HG02642 (cell line): ENCODE measurements around the gene AKR1B1.

ENCODE experiments used
- ATAC-seq: cut with Tn5 transposase; IDR thresholded peaks from one replicate; pipeline ENCODE4 v1.9.1; 2021; ENCODE audit warnings: mild to moderate bottlenecking; ENCODE audit not compliant: unreplicated experiment, poor library complexity

AKR1B1 gene

DNA sequence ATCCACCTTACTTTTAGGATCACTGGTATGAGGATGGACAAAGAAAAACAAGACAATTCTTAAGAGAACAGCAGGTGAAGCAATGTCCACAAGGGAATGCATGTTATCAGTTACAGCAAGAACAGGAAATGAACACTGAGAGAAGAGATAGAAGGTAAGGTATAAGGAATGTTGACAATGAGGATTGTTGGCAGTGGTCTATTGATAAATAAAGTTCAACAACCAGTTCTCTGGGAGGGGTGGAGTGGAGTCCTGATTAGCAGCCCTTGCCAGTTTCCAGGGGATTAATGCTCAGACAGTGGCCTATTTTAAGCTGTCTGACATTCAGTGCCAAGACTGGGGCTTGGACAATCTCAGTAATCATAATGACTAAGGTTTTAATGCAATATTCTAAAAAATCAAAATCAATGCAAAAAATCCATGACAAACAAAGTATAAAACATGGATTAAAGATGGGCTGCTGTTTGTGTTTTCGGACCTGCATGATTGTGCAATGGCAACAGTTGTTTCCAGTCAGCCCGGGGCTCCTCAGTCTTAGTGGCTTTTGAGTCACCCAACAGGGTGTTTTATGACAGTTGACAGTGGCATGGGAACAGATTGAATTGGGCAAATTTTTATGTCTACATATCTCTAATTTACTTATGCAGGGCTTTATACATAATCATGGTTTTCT lies 13.8 kb upstream of the AKR1B1 start:
- no peak for ATAC-seq

DNA sequence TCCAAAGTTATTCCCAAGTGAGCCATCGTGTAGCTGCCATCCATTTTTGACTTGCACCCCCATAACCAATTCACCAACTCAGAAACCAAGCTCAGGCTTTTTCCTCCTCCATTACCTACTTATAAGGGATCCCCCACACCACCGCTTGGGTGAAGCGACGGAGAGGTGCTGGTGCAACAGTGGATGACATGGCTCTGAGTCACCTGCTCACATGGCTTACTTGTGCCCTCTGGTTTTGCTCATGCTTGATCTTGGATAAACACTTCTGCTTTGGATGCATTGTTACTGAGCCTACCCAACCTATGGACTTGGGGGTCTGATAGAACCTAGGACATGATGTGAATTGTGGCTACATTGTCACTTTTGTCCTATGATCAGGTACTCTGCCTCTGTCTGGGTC lies 12.0 kb upstream of the AKR1B1 start:
- no peak for ATAC-seq

DNA sequence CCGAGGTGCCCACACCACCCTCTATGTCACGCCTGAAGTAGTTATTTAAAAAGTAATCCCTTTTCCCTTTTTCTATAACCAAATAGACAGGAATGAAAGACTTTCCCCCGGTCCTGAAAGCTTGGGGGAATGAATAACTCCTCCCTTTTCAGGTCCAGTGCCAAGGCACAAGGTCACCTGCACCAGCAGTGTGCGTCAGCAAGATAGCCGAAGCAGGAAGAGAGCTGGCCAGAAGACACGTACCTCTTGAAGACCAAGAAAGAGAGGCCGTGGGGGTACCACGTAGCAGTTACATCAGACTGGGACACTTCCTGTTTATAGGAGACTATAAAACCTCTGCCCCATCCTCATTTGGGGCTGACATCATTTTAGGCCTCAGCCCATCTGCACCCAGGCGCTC lies 10.7 kb upstream of the AKR1B1 start:
- ATAC-seq, result no peak

DNA sequence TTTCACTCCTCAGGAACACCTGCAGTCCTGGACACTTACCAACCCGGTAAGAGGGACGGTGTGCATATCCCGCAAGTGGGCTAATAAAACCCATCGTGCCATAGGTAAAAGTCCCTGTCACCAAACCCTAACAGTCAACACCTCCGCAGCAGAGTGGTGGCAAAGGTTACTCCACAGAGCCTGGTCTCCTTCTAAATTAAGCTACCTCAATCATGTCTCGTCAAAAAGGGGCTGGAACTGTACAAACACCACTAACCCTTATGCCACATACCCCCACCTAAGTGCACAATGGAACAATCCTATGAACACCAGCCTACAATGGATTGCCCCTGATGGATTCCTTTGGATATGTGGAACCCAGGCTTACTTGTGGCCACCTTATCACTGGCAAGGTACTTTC lies 9.6 kb upstream of the AKR1B1 start:
- ATAC-seq, result no peak

DNA sequence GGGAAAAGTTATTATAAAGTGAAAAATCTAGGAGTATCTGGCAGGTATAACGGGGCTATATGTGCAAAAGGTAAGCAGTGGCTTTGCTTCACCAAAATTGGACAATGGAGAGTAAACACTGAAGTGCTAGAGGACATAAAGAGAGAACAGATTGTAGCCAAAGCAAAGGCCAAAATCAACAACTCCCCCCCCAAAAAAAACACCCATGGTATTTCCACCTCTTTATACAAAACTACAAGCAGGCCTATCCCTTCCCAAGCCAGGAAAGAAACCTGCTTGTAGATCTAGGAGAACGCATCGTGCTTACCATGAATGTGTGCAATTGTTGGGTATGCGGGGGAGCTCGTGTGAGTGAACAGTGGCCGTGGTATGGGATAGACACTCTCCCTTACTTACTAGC lies 9.2 kb upstream of the AKR1B1 start:
- no peak for ATAC-seq

DNA sequence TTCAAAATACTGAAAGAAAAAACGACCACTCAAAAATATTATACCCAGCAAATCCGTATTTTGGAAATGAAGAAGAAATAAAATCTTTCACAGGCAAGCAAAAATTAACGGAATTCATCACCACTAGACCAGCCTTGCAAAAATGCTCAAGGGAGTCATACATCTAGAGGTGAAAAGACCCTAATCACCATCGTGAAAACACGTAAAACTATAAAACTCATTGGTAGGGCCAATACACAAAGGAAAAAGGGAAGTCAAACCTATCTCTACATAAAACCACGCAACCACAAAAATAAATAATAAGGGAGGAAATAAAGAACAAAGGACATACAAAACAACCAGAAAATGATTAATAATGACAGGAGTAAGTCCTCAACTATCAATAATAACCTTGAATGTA lies 6.6 kb upstream of the AKR1B1 start:
- no peak for ATAC-seq

DNA sequence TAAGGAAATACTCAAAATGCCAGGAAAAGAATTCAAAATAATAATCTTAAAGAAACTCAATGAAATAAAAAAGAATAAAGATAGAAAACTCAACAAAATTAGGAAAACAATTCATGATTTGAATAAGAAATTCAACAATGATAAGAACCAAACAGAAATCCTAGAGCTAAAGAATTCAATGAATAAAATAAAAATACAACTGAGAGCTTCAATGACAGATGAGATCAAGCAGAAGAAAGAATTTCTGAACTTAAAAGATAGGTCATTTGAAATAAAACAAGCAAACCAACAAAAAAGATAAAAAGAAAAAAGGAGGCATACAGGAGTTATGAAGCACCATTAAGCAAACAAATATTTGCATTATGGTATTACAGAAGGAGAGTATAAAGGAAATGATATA lies 5.6 kb upstream of the AKR1B1 start:
- ATAC-seq, result no peak

DNA sequence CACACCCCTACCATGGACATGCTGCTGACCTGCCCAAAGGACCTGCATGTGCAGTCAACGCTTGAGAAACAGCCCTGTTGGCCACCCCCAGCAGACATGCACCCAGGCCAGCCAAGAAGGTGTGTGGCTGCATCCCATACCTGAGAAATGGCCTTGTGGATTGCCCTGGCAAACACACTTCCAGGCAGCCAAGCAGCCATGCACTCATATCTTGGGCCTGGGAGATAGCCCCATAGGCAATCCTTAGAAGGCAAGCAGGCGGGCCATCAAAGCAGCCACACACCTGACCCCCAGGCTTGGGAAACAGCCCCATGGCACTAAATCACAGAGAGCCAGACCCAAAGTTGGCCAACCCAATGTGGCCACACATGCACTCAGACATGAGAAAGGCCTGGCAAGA lies 4.9 kb upstream of the AKR1B1 start:
- no peak for ATAC-seq

DNA sequence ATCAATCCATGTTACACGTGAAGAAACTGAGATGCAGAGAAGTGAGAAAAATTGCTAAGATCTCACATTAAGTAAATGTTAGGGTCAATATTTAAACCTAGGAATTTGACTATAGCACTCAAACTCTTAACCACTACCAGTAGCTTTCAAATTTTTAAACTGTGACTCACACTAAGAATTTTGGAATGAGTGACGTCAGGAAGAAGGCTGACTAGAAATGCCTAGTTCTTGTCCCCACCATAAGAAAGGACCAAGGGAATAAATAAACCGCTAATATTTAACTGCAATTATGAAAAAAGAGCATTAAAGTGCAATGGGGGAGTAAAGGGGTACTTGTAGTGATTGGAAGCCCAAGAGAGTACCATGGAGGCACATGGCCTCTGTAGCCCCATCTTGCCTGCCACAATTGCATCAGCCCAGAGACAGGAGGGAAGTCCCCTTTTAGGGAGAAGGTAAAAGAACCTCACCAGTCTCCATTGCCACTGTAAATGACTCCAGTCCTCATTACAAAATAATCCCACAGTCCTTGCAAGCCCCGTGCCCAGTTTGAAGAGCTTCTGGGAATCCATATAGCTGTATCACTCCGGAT lies 3.5 kb upstream of the AKR1B1 start:
- ATAC-seq, result no peak

DNA sequence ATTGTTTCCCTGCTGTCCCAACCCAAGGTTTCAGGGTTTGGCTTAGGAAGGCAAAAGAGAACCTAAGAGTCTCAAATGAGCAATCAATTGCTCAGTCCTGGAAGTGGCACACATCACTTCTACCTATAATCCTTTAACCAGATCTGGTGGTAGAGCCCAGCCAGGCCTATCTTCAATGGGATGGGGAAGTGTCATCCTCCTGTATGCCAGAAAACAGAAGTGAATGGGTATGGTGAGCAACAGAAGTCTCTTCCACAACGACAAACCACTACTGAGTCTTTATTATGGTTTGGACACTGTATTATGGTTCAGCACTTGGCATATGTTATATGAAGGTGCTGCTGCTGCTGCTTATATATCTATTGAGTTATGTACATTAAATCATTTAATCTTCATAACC lies 3.0 kb upstream of the AKR1B1 start:
- ATAC-seq, result no peak

DNA sequence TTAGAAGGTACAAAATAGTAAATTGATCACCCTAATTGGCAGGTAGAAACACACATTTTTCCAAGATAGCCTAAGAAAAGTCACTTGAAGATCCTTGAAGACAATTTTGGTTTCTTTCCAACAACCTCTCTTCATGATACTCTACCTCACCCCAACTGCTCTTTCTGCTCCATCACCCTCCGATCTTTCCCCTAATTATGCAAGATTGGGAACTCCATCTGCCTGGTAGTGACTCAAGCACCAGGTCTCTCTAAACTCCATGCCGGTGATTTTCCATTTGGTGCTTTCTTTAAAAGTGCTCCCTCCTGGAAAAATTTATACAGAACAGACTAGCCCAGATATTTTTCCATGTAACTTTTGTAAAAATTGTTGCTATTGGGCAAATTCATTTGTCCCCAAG lies 1.1 kb upstream of the AKR1B1 start:
- ATAC-seq, result no peak

DNA sequence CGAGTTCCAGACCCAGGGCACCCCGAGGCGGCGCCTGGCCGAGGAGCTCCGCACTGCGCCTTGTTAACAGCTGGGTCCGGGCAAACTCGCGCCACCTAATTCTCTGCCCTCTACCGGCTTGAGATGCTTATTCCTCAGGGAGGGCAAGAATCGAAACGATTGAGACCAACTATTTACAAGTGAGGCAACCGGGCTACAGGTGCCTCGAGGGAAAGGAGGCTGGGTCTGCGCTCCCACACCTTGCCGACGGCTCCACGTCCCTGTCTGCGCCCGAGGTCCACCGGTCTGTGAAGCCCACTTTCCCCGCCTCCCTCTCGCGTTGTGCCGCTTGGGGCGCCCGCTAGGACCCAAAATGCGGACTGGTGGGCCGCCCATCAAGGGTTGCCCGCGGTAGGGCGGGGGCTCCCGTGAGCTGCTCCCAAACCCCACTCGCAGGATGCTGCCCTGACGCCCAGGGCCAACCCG lies 527 bp downstream of the AKR1B1 start:
- ATAC-seq, result peak; percentile 53

DNA sequence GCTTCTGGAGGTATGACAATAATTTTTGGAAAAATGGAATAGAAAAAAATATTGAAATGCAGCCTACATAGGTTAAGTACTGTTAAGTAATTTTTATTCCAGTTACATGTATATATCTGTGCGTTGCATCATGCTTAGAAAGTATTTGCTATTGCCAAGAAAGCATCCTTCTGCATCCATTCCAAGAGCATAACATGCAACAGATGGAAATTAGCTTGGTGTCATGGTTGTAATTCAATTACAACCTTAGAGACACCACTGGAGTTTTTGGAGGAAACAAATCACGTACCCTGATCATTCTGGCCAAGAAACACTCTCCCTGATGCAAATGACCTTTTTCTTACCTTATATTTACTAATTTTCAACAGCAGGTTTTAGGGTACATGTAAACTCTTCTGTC lies 1.7 kb downstream of the AKR1B1 start:
- no peak for ATAC-seq

DNA sequence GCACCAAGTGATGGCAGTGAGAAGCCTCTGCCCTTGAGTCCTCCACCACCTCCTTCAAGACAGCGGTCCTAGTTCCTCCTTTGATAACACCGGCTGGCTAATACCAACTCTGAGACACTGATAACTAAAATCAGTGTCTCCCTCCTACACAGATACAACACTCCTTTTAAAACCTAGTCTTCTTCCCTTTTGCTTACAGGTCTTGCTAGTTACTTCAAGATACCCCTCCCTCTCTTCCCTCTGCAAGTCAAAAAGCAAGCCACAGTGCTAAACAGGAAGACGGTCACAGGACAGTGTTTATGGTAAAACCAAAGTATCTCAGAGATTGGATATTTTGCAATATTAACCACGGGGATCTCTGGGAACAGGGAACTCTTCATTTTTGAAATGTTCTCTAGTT lies 4.6 kb downstream of the AKR1B1 start:
- ATAC-seq, result no peak

DNA sequence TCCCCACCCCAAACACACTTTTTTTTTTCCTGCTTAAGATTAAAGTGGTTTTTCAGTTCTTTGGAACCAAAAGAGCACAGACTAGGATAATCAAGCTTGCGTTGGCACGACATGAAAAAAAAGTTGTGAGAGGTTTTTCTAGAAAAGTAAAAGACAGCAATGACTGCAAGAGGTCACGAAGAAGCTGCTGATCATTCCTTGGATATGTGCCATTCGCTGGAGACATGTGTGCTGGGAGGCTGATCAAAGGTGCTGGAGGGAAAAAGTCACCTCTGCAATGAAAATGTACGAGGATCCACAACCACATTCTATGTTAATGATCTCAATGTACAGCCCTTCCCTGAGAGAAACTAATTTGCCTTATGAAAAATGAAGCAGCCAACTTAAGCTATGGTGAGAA lies 5.4 kb downstream of the AKR1B1 start:
- no peak for ATAC-seq

DNA sequence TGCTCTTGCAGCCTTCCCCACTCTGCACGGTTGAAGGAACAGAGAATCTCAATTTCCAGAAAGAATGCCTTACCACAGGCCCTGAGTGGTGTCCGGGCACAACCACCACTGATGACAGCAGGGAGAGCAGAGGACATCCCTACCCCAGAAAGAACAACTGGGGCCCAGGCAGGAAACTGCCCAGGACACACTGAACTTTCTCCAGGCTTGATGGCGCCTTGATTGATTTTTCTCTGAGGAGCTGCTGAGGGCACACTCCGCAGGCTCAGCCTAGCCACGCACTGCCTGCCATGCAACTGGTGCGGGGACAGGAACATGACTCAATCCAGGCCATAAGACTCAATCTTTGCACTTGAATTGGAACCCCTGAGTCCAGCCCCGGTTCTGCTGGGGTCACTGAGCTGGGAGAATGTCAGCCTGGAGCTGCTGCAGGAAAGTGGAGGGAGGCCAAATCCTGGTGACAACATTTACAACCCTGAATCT lies 5.9 kb downstream of the AKR1B1 start:
- ATAC-seq, result no peak

DNA sequence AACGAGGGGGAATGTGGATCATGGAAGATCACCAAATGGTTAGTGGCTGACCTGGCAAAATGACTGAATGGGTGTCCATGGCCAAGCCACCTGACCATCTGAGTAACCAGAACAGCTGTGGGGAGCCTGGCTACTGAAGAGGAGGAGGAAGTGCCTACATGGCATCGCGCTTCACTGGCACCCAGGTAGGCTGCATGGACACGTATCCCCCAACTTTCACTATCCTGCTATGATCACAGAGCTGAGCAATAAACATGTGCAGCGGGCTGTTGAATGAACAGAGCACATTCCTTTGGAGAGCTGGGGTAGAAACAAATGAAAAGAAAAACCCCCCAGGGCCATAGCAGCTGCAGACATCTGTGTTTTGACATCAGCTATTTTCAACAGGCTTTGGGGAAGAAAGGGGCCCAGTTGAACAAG lies 6.5 kb downstream of the AKR1B1 start:
- no peak for ATAC-seq

DNA sequence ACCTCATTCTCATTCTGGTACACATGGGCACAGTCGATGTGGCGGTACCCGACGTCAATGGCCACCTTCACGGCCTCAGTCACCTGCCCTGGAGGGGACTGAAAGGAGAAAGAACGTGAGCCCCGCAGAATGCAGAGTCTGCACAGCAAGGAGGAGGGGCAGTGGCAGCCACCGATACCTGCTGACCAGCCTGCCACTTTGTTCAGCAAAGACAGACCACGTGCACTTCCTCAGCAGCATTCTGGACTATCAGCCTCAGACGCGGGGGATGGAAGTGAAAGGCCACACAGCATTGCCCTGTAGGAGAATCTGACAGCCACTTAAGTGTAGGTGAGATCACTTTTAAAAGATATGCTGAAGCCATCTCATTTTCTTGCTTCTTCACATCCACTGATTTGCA lies 7.2 kb downstream of the AKR1B1 start:
- ATAC-seq, result no peak

DNA sequence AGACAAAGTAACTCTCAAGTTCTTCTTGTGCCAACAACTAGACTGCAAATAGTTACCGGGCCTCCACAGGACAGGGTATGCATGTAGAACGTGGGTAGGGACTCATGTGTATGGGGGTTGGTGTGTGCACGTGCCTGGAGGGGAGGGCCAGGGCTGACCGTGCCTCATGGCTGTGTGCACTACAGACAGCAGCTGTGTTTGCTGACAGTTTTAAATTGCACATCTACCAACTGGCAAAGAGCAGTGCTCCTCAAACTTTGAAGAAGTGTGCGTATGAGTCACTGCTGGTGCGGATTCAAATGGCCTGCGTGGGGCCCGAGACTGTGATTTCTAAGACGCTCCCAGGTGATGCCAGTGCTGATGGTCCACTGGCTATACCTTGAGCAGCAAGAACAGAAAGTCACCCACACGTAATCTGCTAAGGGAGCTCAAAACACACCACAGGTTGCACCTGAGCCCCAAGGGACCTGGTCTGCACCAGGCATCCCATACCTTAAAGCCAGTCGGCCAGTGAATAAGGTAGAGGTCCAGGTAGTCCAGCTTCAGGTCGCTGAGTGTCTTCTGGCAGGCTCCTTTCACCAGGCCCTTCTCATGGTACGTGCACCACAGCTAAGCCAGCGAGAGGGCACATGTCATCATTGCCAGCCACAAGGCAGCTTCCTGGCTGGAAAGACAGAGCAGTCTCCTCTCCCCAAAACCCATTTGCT lies 8.5 kb downstream of the AKR1B1 start:
- ATAC-seq, result no peak

DNA sequence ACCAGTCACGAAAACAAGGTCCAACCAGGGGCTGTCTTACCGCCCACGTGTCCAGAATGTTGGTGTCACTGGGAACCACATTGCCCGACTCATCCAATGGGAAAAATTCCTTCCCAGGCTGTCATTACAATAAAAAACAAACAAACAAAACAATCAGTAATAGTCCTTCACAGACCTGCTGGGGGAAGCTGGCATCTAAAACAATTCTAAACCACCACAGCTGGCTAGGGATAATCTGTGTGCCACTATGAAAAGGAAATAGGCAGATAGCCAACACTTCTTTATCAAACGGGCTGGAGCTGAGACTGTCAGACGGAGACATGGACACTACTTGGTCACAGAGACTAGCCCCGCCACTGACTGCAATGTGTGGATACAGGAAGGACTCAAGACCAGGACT lies 9.2 kb downstream of the AKR1B1 start:
- ATAC-seq, result no peak

DNA sequence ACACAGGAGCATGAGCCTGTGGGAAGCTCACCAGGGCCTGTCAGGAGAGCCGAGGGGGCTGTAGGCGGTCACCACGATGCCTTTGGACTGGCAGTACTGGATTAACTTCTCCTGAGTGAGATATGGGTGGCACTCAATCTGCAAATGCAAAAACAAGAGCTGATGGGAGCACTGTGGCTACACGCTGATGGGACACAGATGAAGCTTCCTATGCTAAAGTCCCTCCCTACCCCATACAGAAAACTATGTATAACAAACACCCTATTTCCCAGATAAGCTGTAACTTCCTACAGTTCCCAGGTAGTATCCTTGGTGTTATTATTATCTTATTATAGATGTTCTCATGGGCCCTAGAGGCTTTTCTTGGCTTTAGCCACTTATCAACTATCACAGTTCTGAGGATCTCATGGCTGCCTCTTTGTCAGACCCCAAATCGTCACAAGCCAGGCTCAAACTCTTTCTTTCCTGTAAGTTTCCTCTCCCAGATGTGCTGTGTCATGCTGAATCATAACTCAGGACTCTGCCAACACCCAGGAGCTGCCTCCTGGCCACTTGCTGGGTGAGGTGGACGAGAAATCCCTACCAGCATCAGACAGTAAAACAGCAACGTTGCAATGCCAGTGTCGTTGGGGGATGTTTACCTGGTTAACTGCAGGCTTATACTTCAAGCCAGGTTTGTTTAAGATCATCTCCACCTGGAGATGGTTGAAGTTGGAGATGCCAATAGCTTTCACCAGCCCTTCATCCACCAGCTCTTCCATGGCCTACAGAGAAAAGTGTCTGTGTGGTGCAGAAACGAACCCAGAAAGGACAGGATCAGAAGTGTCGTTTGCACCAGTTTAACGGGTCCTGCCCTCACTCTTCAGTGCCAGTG lies 10.3 kb downstream of the AKR1B1 start:
- no peak for ATAC-seq
